Fibroblast of lung (primary cell): ENCODE results near the gene AMIGO1. TPM values are rescaled to one million over a fixed set of nuclear protein-coding genes. Genes with fewer than 3 reads are reported as not detected.
"Not testable (repeated sequence)": the region's sequence is repeated elsewhere in the genome, so short reads cannot be mapped to it uniquely, and the experiment has no call there.

Experiments
- DNase-seq, 2 donors: peaks; one replicate each; pipeline versions ENCODE4 v3.0.0 to v3.0.0-alpha.2; 2010; ENCODE audit warnings: low read depth in 2 of 2
- H2AFZ ChIP-seq: 2 replicates; pipeline ENCODE4 v1.5.1; 2012; ENCODE audit warnings: low read length, control low read depth, inconsistent platforms
- H3K27ac ChIP-seq: 2 replicates; pipeline ENCODE4 v1.5.1; 2011; ENCODE audit warnings: low read length, control low read depth; ENCODE audit not compliant: insufficient read depth
- H3K27me3 ChIP-seq: 2 replicates; pipeline ENCODE4 v1.5.1; 2011; ENCODE audit warnings: mild to moderate bottlenecking, low read length; ENCODE audit not compliant: control insufficient read depth, insufficient read depth
- H3K36me3 ChIP-seq: 2 replicates; pipeline ENCODE4 v1.5.1; 2011; ENCODE audit warnings: low read length; ENCODE audit not compliant: control insufficient read depth, insufficient read depth
- H3K4me1 ChIP-seq: 2 replicates; pipeline ENCODE4 v1.5.1; 2011; ENCODE audit warnings: low read length; ENCODE audit not compliant: control insufficient read depth, insufficient read depth; ENCODE audit errors: extremely low read depth
- H3K4me2 ChIP-seq: 2 replicates; pipeline ENCODE4 v1.5.1; 2011; ENCODE audit warnings: low read length, control low read depth; ENCODE audit not compliant: insufficient read depth; ENCODE audit errors: extremely low read depth
- H3K4me3 ChIP-seq, 4 experiments: fragments of 200-600 bp in 1 of 4; sonication (generic) in 1 of 4; replicated peaks in 1 of 4; 2 replicates each; pipeline ENCODE4 v1.5.1; 2011 to 2016; ENCODE audit warnings: low read length in 4 of 4, low read depth in 3 of 4, mild to moderate bottlenecking in 3 of 4, control low read depth in 2 of 4, inconsistent platforms in 1 of 4, mixed read lengths in 1 of 4; ENCODE audit not compliant: insufficient read depth in 1 of 4; ENCODE audit errors: control extremely low read depth in 1 of 4
- H3K79me2 ChIP-seq: 2 replicates; pipeline ENCODE4 v1.5.1; 2012; ENCODE audit warnings: mild to moderate bottlenecking, low read length, inconsistent platforms; ENCODE audit not compliant: control insufficient read depth, insufficient read depth
- H3K9ac ChIP-seq: 2 replicates; pipeline ENCODE4 v1.5.1; 2011; ENCODE audit warnings: mild to moderate bottlenecking, low read length, control low read depth; ENCODE audit not compliant: insufficient read depth
- H3K9me3 ChIP-seq: 2 replicates; pipeline ENCODE4 v1.5.1; 2012; ENCODE audit warnings: low read depth, low read length; ENCODE audit not compliant: control insufficient read depth, insufficient read depth
- H4K20me1 ChIP-seq: 2 replicates; pipeline ENCODE4 v1.5.1; 2011; ENCODE audit warnings: low read length; ENCODE audit not compliant: control insufficient read depth, insufficient read depth; ENCODE audit errors: extremely low read depth
- EZH2 ChIP-seq: IDR thresholded peaks from 2 replicates; pipeline ENCODE4 v1.5.1; 2012; ENCODE audit warnings: low read length, control low read depth, mild to moderate bottlenecking; ENCODE audit errors: missing control alignments
- polyA plus RNA-seq, 2 donors: library from polyadenylated mRNA; depleted of rRNA in 1 of 2; stranded (reverse) in 1 of 2; unstranded in 1 of 2; fragments of >200 nt; gene quantifications; 2 replicates each; pipeline ENCODE4 v1.2.1, GENCODE V29; 2011 to 2012; ENCODE audit warnings: missing spikeins in 1 of 2
- total RNA-seq: library from RNA; depleted of rRNA; stranded (reverse); fragments of >200 nt; gene quantifications from 2 replicates; pipeline ENCODE4 v1.2.1, GENCODE V29; 2014
- TF ChIP-seq, protein P1 (sequence below), 2 donors: IDR thresholded peaks in 1 of 2; conservative IDR thresholded peaks in 1 of 2; 1 replicate in 1 of 2; 2 replicates in 1 of 2; pipeline ENCODE4 v1.5.1; 2011 to 2012; ENCODE audit warnings: low read length in 2 of 2, control low read depth in 1 of 2, inconsistent platforms in 1 of 2, low read depth in 1 of 2, mild to moderate bottlenecking in 1 of 2

AMIGO1 gene
- total and polyA plus RNA-seq, 2 donors (not counting 1 experiment from before 2014, with no cell fraction given), result 0.57 to 2.5 TPM

DNA sequence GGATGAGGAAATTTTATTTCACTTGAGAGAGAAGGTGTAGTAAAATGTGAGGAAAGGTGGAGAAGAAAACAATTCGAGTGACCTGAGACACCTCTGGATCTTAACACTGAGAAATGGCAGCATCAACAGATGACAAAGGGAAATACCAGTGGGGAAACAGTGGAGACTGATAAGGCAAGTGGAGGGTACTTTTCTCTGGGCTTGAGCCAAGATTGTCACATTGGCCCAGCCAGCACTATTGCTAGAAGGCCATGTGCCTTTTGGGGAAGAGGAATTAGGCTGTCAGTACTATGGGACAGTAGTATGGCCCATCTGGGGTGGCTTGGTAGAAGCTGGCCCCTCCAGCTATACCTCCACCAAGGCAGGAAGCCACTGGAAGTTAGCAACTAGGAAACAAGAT, 34.8 kb downstream of the AMIGO1 start:
- DNase-seq, result no peak
- no peak overlapping the region for H3K27ac ChIP-seq

DNA sequence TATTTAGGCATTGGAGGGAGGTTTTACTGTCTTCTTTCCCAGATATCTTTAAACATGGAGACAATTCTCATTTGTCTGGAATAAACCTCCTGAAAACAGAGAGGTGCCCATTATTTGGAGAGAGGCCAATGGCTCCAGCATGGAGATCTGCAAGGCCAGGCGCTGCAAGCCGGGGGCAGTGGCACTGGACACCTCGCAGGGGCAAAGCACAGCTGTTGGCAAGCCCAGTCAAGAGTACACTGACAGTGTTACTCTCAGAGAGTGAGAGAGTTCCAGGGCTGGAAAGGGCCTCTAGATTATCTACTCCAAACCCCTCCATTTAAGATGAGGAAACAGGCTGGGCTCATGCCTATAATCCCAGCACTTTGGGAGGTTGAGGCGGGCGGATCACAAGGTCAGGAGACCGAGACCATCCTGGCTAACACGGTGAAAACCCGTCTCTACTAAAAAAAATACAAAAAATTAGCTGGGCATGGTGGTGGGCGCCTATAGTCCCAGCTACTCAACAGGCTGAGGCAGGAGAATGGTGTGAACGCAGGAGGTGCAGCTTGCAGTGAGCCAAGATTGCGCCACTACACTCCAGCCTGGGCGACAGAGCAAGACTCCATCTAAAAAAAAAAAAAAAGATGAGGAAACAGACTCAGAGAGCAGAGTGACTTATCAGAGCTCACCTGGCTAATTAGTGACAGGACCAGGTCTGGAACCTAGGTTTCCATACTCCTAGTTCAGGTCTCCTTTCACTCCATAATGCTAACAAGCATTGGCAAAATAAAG, 36.1 kb downstream of the AMIGO1 start:
- not testable (repeated sequence) for H3K79me2 ChIP-seq, H3K27ac ChIP-seq, DNase-seq, H2AFZ ChIP-seq, H3K4me3 ChIP-seq, H3K4me1 ChIP-seq, H3K9me3 ChIP-seq, H4K20me1 ChIP-seq, H3K9ac ChIP-seq, H3K36me3 ChIP-seq, H3K4me2 ChIP-seq
- H3K27me3 ChIP-seq, result peaks cover 24% of the 10 kb centered on the region

More for the DNA sequence above, 34.8 kb downstream of the AMIGO1 start:
- H3K27me3 ChIP-seq, result peaks cover 22% of the 10 kb centered on the region
- H3K9ac ChIP-seq, result no peak overlapping the region
- no peak overlapping the region for H3K4me3 ChIP-seq
- H3K9me3 ChIP-seq, result no peaks in the 10 kb centered on the region
- H3K4me2 ChIP-seq, result no peak overlapping the region
- no peak overlapping the region for H2AFZ ChIP-seq
- no peaks in the 10 kb centered on the region for H4K20me1 ChIP-seq
- H3K79me2 ChIP-seq, result no peaks in the 10 kb centered on the region
- TF ChIP-seq, protein P1, sequence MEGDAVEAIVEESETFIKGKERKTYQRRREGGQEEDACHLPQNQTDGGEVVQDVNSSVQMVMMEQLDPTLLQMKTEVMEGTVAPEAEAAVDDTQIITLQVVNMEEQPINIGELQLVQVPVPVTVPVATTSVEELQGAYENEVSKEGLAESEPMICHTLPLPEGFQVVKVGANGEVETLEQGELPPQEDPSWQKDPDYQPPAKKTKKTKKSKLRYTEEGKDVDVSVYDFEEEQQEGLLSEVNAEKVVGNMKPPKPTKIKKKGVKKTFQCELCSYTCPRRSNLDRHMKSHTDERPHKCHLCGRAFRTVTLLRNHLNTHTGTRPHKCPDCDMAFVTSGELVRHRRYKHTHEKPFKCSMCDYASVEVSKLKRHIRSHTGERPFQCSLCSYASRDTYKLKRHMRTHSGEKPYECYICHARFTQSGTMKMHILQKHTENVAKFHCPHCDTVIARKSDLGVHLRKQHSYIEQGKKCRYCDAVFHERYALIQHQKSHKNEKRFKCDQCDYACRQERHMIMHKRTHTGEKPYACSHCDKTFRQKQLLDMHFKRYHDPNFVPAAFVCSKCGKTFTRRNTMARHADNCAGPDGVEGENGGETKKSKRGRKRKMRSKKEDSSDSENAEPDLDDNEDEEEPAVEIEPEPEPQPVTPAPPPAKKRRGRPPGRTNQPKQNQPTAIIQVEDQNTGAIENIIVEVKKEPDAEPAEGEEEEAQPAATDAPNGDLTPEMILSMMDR (conservative IDR thresholded peaks at IDR 0.05 in 1 of 2, IDR thresholded peaks at IDR 0.05 in 1 of 2; ENCODE audit: low read depth in 1 of 2, low read length in 2 of 2), result no peak
- H3K36me3 ChIP-seq, result no peaks in the 10 kb centered on the region
- H3K4me1 ChIP-seq, result no peaks in the 10 kb centered on the region

DNA sequence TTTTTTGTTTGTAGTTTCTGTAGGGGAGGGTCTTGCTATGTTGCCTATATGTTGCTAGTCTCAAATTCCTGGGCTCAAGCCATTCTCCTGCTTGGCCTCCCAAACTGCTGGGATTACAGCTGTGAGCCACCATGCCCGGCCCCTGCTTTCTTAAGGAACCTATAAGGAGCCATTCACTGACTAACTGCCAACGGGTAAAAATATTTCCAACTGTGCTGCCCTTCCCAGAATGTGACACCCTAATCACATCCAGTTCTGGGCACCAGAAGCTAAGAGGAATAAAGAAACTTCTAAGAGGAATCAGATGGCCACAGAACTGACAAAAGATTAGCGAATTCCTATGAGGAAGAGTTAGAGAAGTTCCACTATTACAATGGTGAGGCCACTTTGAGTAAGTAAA, 36.7 kb downstream of the AMIGO1 start:
- Histone ChIP-seq H3K9ac (no peak overlapping the region), H3K27ac (no peak overlapping the region), H3K4me1 (no peaks in the 10 kb centered on the region), H3K4me2 (no peak overlapping the region), H3K79me2 (no peaks in the 10 kb centered on the region), H2AFZ (no peak overlapping the region), H3K4me3 (no peak overlapping the region), H3K27me3 (peaks cover 28% of the 10 kb centered on the region), H4K20me1 (no peaks in the 10 kb centered on the region), H3K9me3 (no peaks in the 10 kb centered on the region), H3K36me3 (no peaks in the 10 kb centered on the region)
- no peak for DNase-seq
- TF ChIP-seq EZH2, result no peak
- TF ChIP-seq, protein P1 (conservative IDR thresholded peaks at IDR 0.05 in 1 of 2, IDR thresholded peaks at IDR 0.05 in 1 of 2; ENCODE audit: low read depth in 1 of 2, low read length in 2 of 2), result no peak
